GM12874 (cell line): ENCODE measurements around the gene SH3BP4.

ENCODE experiments used
- CTCF ChIP-seq: IDR thresholded peaks from 2 replicates; pipeline ENCODE4 v1.5.1; 2011; ENCODE audit warnings: low read depth, mild to moderate bottlenecking, control low read depth, low read length, moderate library complexity; ENCODE audit not compliant: insufficient read depth

Gene SH3BP4

GRCh38 chr2:234947556-234947955 is 4.3 kb upstream of the SH3BP4 start:
- TF ChIP-seq CTCF = no peak

GRCh38 chr2:234949762-234950434 is 1.9 kb upstream of the SH3BP4 start:
- TF ChIP-seq CTCF = no peak

- TF ChIP-seq CTCF = no peak
Measured at GRCh38 chr2:234950435-234950729, 1.4 kb upstream of the SH3BP4 start.

- no peak for TF ChIP-seq CTCF
Measured at GRCh38 chr2:234950730-234951663, 820 bp upstream of the SH3BP4 start.

GRCh38 chr2:234952270-234953115 is 676 bp downstream of the SH3BP4 start:
- TF ChIP-seq CTCF = no peak

- TF ChIP-seq CTCF = no peak
Measured at GRCh38 chr2:234953116-234954031, 1.6 kb downstream of the SH3BP4 start.
